ENCODE results near the gene CGGBP1.

DNA sequence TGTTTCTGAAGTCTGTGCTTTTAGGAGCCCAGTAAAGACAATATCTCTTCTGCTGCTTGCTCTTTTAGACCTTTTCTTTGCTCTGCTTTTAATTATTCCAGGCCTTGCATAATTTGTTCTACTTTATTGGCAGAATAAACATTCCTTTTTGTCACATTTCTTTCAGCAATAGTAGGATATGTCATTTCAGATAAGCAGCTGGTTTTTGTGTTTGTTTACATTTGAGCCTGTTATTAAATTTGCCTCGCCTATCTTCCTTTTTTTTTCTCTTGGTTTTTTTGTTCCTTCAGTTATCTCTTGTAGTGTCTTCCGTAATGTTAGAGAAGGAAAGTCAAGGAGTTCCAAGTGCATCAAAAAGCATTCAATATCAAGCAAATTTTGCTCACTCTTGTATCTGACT is 16.7 kb upstream of the CGGBP1 start:
- TF ChIP-seq, protein P1, sequence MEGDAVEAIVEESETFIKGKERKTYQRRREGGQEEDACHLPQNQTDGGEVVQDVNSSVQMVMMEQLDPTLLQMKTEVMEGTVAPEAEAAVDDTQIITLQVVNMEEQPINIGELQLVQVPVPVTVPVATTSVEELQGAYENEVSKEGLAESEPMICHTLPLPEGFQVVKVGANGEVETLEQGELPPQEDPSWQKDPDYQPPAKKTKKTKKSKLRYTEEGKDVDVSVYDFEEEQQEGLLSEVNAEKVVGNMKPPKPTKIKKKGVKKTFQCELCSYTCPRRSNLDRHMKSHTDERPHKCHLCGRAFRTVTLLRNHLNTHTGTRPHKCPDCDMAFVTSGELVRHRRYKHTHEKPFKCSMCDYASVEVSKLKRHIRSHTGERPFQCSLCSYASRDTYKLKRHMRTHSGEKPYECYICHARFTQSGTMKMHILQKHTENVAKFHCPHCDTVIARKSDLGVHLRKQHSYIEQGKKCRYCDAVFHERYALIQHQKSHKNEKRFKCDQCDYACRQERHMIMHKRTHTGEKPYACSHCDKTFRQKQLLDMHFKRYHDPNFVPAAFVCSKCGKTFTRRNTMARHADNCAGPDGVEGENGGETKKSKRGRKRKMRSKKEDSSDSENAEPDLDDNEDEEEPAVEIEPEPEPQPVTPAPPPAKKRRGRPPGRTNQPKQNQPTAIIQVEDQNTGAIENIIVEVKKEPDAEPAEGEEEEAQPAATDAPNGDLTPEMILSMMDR (IDR thresholded peaks at IDR 0.05) = no peak
- no peak for TF ChIP-seq POLR2A (IDR thresholded peaks at IDR 0.05)
- TF ChIP-seq POLR2AphosphoS5 (IDR thresholded peaks at IDR 0.05) = no peak
